RWPE2 (cell line): Measurements from ENCODE around the gene TF.
"Not testable (repeated sequence)": the region's sequence is repeated elsewhere in the genome, so short reads cannot be mapped to it uniquely, and the experiment has no call there.

Experiments used
- ATAC-seq: fragments of 200-7000 bp; cut with Tn5 transposase; 3 replicates; pipeline ENCODE4 v1.9.1; 2021; ENCODE audit warnings: low read depth
- DNase-seq: peaks from one replicate; pipeline ENCODE4 v3.0.0-alpha.2; 2020; ENCODE audit warnings: low spot score
- H3K27ac ChIP-seq: fragments of 450-650 bp; 2 replicates; pipeline ENCODE4 v1.5.1; 2017; ENCODE audit warnings: mild to moderate bottlenecking; ENCODE audit not compliant: poor library complexity, severe bottlenecking
- H3K27me3 ChIP-seq: fragments of 250-450 bp; sonication (Bioruptor Pico); 2 replicates; pipeline ENCODE4 v1.5.1; 2021; ENCODE audit warnings: mild to moderate bottlenecking, moderate library complexity; ENCODE audit not compliant: insufficient read depth, poor library complexity, severe bottlenecking
- H3K36me3 ChIP-seq: fragments of 250-450 bp; sonication (Bioruptor Pico); 2 replicates; pipeline ENCODE4 v1.5.1; 2020; ENCODE audit warnings: low read depth, mild to moderate bottlenecking, moderate library complexity
- H3K4me1 ChIP-seq: fragments of 250-450 bp; sonication (Bioruptor Pico); 2 replicates; pipeline ENCODE4 v1.5.1; 2021; ENCODE audit warnings: mild to moderate bottlenecking, moderate library complexity; ENCODE audit not compliant: insufficient read depth, poor library complexity, severe bottlenecking
- H3K4me3 ChIP-seq: fragments of 250-450 bp; sonication (Bioruptor Pico); 2 replicates; pipeline ENCODE4 v1.5.1; 2021; ENCODE audit warnings: mild to moderate bottlenecking, moderate library complexity; ENCODE audit not compliant: severe bottlenecking
- H3K9me3 ChIP-seq: fragments of 250-450 bp; sonication (Bioruptor Pico); 2 replicates; pipeline ENCODE4 v1.5.1; 2021; ENCODE audit warnings: mild to moderate bottlenecking, moderate library complexity; ENCODE audit not compliant: severe bottlenecking
- TF ChIP-seq, protein P1 (sequence below): fragments of 450-650 bp; IDR thresholded peaks from one replicate; pipeline ENCODE4 v1.5.1; 2017; ENCODE audit warnings: mild to moderate bottlenecking, moderate library complexity; ENCODE audit not compliant: poor library complexity, severe bottlenecking

TF gene

DNA sequence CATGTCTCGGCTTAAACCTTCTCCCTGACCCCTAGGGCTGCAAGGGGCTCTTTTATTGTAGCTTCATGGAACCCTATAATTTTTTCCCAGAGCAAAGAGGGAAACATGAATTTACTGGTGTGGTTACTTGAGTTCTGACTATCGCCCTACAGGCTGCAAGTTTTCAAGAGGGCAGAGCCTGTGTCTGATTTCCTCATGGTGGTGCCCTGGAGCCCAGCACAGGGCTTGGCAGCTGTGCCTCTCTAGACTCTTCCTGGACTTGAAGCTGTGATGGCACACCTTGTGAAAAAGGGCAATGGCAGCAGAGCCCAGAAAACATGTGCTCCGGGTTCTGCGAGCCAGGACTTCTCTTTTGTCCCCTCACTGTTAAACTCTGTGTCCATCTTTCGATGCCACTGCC, 34.2 kb upstream of the TF start:
- no peak for DNase-seq
- Histone ChIP-seq H3K27me3 (peaks cover 11% of the 10 kb centered on the region), H3K27ac (no peak overlapping the region), H3K36me3 (no peaks in the 10 kb centered on the region), H3K9me3 (no peaks in the 10 kb centered on the region), H3K4me1 (no peaks in the 10 kb centered on the region), H3K4me3 (no peak overlapping the region)
- ATAC-seq = no peak
- TF ChIP-seq, protein P1, sequence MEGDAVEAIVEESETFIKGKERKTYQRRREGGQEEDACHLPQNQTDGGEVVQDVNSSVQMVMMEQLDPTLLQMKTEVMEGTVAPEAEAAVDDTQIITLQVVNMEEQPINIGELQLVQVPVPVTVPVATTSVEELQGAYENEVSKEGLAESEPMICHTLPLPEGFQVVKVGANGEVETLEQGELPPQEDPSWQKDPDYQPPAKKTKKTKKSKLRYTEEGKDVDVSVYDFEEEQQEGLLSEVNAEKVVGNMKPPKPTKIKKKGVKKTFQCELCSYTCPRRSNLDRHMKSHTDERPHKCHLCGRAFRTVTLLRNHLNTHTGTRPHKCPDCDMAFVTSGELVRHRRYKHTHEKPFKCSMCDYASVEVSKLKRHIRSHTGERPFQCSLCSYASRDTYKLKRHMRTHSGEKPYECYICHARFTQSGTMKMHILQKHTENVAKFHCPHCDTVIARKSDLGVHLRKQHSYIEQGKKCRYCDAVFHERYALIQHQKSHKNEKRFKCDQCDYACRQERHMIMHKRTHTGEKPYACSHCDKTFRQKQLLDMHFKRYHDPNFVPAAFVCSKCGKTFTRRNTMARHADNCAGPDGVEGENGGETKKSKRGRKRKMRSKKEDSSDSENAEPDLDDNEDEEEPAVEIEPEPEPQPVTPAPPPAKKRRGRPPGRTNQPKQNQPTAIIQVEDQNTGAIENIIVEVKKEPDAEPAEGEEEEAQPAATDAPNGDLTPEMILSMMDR = no peak

DNA sequence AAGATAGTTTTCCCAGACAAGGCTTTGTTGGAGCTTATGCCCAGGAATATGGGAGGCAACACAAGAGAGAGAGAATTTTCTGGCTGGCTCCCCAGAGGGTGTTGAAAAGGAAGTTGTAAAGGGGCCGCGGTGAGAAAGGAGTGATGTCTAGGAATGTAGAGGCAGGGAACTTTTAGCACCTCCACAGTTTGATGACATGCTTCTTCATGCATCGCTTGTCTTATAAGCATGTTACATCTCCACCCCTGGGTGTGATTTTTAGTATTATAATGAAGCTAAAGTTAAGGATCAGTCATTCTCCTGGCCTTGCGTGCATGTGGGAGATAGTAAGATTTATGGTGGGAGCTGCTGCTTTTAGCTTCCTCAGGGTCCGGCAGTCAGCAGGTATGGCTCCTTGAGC, 32.8 kb upstream of the TF start:
- ATAC-seq = no peak
- no peaks in the 10 kb centered on the region for H3K36me3 ChIP-seq
- H3K4me1 ChIP-seq = no peaks in the 10 kb centered on the region
- no peaks in the 10 kb centered on the region for H3K9me3 ChIP-seq
- no peak for DNase-seq
- H3K27ac ChIP-seq = no peak overlapping the region
- H3K27me3 ChIP-seq = peaks cover 8% of the 10 kb centered on the region
- no peak overlapping the region for H3K4me3 ChIP-seq
- TF ChIP-seq, protein P1 = no peak

DNA sequence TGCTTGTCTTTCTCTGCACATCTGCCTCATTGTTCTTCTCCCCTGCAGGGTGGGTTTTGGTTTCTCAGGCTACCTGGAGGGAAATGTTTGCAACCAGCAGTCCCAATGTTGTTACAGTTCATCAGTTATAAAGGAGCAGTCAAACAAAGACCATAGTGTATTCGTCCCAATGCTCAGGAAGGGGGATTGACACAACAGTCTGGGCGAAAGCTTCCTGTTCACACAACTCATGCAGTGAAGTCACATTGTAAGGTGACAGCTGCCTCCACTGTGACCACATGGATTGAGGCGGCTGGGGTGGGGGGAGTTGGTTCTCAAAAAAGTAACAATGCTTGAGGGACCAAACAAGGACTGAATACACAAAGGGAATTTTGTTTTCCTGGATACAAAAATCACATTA, 28.8 kb upstream of the TF start:
- no peak for ATAC-seq
- Histone ChIP-seq H3K4me3 (no peak overlapping the region), H3K27me3 (no peaks in the 10 kb centered on the region), H3K36me3 (no peaks in the 10 kb centered on the region), H3K27ac (no peak overlapping the region), H3K9me3 (no peaks in the 10 kb centered on the region), H3K4me1 (no peaks in the 10 kb centered on the region)
- TF ChIP-seq, protein P1 = no peak
- DNase-seq = no peak

DNA sequence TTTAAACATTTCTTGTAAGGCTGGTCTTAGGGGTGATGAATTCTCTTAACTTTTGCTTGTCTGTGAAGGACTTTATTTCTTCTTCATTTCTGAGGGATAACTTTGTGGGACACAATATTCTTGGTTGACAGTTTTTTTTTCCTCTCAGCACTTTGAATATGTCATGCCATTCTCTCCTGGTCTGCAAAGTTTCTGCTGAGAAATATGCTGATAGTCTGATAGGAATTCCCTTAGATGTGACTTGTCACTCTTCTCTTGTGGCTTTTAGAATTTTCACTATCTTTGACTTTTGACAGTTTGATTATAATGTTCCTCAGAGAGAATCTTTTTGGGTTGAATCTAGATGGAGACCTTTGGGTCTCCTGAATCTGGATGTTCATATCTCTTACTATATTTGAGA, 23.3 kb upstream of the TF start:
- Histone ChIP-seq H3K4me1 (no peaks in the 10 kb centered on the region), H3K27ac (no peak overlapping the region), H3K36me3 (no peaks in the 10 kb centered on the region), H3K4me3 (no peak overlapping the region), H3K27me3 (no peaks in the 10 kb centered on the region), H3K9me3 (no peaks in the 10 kb centered on the region)
- TF ChIP-seq, protein P1 = no peak
- DNase-seq (no peak), ATAC-seq (no peak)

DNA sequence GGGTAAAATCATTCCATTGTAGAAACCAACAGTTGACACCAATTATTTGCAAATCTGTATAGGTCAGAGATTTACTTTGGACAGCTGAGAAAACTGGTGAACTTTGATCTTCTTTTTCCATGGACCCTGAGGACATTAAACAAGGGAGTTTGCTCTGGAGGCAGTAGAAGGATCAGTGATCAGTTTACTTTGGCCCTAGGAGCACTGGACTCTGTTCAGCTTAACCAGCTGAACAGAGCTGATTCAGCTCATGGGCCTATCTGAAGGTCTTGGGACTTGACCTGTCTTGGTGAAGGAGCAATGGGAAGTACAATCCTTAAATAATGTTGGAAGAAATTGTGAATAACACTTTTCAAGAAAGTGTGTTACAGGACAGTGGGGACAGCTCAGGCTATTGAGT, 15.2 kb upstream of the TF start:
- Histone ChIP-seq H3K9me3 (no peaks in the 10 kb centered on the region), H3K4me1 (no peaks in the 10 kb centered on the region)

DNA sequence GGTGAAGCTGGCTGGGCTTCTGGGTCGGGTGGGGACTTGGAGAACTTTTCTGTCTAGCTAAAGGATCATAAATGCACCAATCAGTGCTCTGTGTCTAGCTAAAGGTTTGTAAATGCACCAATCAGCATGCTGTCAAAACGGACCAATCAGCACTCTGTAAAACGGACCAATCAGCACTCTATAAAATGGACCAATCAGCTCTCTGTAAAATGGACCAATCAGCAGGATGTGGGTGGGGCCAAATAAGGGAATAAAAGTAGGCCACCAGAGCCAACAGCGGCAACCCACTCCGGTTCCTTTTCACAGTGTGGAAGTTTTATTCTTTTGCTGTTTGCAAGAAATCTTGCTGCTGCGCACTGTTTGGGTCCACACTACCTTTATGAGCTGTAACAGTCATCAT, 14.0 kb upstream of the TF start:
- H3K4me3 ChIP-seq, H3K4me1 ChIP-seq, H3K36me3 ChIP-seq, DNase-seq, H3K27ac ChIP-seq, ATAC-seq, H3K9me3 ChIP-seq, H3K27me3 ChIP-seq: not testable (repeated sequence)

More for the DNA sequence above, 15.2 kb upstream of the TF start:
- Histone ChIP-seq H3K36me3 (no peaks in the 10 kb centered on the region), H3K4me3 (no peak overlapping the region), H3K27ac (no peak overlapping the region), H3K27me3 (no peaks in the 10 kb centered on the region)
- no peak for ATAC-seq
- DNase-seq = no peak
- TF ChIP-seq, protein P1 = no peak
